BLaER1 (cell line): ENCODE data around the gene PRDX5.

ENCODE experiments used
- H3K27ac ChIP-seq: shearing (Covaris generic); formaldehyde crosslinking; 2 replicates; pipeline ENCODE4 v1.8.1; 2022
- H3K27me3 ChIP-seq: shearing (Covaris generic); formaldehyde crosslinking; 2 replicates; pipeline ENCODE4 v1.8.1; 2022
- H3K36me3 ChIP-seq: shearing (Covaris generic); formaldehyde crosslinking; 2 replicates; pipeline ENCODE4 v1.8.1; 2022
- H3K4me1 ChIP-seq: shearing (Covaris generic); formaldehyde crosslinking; 2 replicates; pipeline ENCODE4 v1.8.1; 2022
- H3K4me2 ChIP-seq: shearing (Covaris generic); formaldehyde crosslinking; 2 replicates; pipeline ENCODE4 v1.8.1; 2022
- H3K4me3 ChIP-seq: shearing (Covaris generic); formaldehyde crosslinking; 2 replicates; pipeline ENCODE4 v1.8.1; 2022
- H3K9ac ChIP-seq: shearing (Covaris generic); formaldehyde crosslinking; 2 replicates; pipeline ENCODE4 v1.8.1; 2022
- H3K9me3 ChIP-seq: shearing (Covaris generic); formaldehyde crosslinking; 2 replicates; pipeline ENCODE4 v1.8.1; 2022
- H4K20me1 ChIP-seq: shearing (Covaris generic); formaldehyde crosslinking; 2 replicates; pipeline ENCODE4 v1.8.1; 2022
- Cebpa-rat ChIP-seq: shearing (Covaris generic); IDR thresholded peaks from 2 replicates; pipeline ENCODE4 v1.8.1; 2022

The PRDX5 gene

DNA sequence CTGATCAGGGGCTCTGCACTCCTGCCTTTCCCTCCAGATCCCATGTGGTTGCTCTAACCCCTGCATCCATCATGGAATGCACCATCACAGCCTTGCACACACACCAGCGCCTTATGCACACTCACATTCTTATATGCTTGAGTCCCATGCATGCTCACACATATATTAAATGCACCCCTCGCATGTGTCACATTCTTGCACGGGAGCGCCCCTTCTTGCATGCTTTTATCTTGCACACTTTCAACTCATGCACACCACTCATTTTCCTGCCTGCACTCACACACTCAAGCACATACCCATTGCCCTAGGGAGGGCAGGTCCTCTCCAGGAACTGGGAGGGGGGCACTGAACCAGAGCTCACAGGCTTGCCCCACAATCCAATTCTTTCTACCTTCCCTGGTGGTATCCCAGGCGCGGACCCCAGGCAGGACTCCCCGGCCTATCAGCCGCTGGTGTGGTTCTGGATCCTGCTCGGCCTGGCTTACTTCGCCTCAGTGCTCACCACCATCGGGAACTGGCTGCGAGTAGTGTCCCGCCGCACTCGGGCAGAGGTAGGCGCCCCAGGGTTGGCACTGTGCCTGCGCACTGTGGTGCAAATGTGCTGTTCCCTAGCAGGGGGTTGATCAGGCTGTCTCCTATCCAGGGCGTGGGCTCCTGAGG lies 20.1 kb upstream of the PRDX5 start:
- no peak overlapping the region for H3K9ac ChIP-seq
- H3K9me3 ChIP-seq = no peaks in the 10 kb centered on the region
- no peak overlapping the region for H3K4me2 ChIP-seq
- H3K27me3 ChIP-seq = peaks cover 92% of the 10 kb centered on the region
- no peak for TF ChIP-seq Cebpa-rat
- H3K4me1 ChIP-seq = peaks cover 25% of the 10 kb centered on the region
- no peaks in the 10 kb centered on the region for H3K36me3 ChIP-seq
- no peak overlapping the region for H3K27ac ChIP-seq
- peaks cover 60% of the 10 kb centered on the region for H4K20me1 ChIP-seq
- no peak overlapping the region for H3K4me3 ChIP-seq

DNA sequence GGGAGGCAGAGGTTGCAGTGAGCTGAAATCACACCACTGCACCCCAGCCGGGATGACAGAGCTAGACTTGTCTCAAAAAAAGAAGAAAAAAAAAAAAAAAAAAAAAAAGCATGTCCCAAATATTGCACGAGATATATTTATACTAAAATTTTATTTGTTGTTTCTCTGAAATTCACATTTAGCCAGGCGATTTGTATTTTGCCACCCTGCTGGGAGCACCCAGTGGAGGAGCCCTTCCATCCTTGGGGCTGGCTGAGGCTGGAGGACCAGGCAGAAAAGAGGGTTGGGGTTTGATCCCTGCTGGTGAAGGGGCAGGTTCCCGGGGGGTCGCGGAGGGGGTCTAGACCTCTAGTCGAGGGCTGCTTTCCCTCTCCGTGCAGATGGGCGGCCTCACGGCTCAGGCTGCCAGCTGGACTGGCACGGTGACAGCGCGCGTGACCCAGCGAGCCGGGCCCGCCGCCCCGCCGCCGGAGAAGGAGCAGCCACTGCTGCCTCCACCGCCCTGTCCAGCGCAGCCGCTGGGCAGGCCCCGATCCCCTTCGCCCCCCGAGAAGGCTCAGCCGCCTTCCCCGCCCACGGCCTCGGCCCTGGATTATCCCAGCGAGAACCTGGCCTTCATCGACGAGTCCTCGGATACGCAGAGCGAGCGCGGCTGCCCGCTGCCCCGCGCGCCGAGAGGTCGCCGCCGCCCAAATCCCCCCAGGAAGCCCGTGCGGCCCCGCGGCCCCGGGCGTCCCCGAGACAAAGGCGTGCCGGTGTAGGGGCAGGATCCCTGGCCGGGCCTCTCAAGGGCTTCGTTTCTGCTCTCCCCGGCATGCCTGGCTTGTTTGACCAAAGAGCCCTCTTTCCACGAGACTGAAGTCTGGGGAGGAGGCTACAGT lies 18.7 kb upstream of the PRDX5 start:
- Histone ChIP-seq H3K36me3 (no peaks in the 10 kb centered on the region), H3K9me3 (no peaks in the 10 kb centered on the region), H3K27ac (no peak overlapping the region), H3K27me3 (peaks cover 79% of the 10 kb centered on the region), H3K4me1 (peaks cover 31% of the 10 kb centered on the region), H4K20me1 (peaks cover 53% of the 10 kb centered on the region), H3K9ac (no peak overlapping the region), H3K4me2 (peak overlapping the region; percentile 94), H3K4me3 (peak overlapping the region; percentile 59)
- no peak for TF ChIP-seq Cebpa-rat

GRCh38 chr11:64299847-64300648 lies 17.9 kb upstream of the PRDX5 start, which contains the start of gene CATSPERZ:
CATSPERZ (plus strand) TSS chr11:64300358; CDS start chr11:64300411, 53 bp downstream.
- Histone ChIP-seq H3K9ac (no peak within 1 kb of the TSS), H3K4me2 (peak within 1 kb of the TSS; percentile 94), H3K9me3 (no peaks in the 10 kb centered on the region)

DNA sequence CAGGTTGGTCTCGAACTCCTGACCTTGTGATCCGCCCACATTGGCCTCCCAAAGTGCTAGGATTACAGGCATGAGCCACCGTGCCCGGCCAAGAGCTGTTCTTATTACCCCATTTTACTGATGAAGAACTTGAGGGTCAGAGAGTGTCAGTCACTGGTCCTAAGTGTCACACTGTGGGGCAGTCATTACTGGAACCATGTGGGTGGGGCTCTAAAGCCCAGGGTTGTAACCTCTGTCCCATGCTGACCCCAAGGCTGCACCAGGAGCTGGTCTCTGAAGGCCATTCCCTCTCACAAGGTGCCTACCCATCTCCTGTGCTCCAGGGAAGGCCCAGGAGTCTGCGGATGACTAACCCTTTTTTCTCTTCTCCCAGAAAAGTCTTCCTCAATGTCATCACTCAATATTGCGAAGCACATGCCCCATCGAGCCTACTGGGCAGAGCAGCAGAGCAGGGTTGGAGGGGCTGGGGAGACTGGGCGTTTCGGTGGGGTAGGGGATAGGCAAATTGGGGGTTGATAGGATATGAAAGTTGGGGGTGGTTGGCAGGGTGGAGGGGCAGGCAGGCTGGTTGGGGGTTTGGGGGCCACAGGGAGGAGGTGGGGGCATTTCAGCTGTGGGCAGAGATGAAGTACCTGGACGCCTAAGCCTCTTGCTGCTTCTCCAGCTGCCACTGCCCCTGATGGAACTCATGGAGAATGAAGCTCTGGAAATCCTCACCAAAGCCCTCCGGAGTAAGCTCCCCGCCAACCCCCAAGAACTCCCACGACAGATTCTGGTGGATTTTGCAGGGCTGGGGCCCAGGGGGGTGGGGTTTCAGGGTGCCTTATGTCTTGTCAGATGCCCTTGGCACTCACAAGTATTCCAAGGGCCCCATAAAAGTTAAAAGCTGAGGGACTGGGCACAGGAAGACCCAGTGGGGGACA lies 14.6 kb upstream of the PRDX5 start:
- Histone ChIP-seq H3K9me3 (no peaks in the 10 kb centered on the region), H3K27ac (no peak overlapping the region), H3K36me3 (peaks cover 14% of the 10 kb centered on the region), H3K9ac (no peak overlapping the region), H3K4me1 (peaks cover 49% of the 10 kb centered on the region), H3K27me3 (peaks cover 37% of the 10 kb centered on the region), H3K4me2 (peak overlapping the region; percentile 97), H3K4me3 (peak overlapping the region; percentile 86; the same call in 1 of the 2 replicates), H4K20me1 (peaks cover 43% of the 10 kb centered on the region)
- no peak for TF ChIP-seq Cebpa-rat

More at GRCh38 chr11:64299847-64300648, 17.9 kb upstream of the PRDX5 start, which contains the start of gene CATSPERZ:
- H3K27ac ChIP-seq = no peak within 1 kb of the TSS
- peaks cover 53% of the 10 kb centered on the region for H4K20me1 ChIP-seq
- peaks cover 70% of the 10 kb centered on the region for H3K27me3 ChIP-seq
- no peaks in the 10 kb centered on the region for H3K36me3 ChIP-seq
- no peak for TF ChIP-seq Cebpa-rat
- H3K4me3 ChIP-seq = peak within 1 kb of the TSS; percentile 59
- peaks cover 32% of the 10 kb centered on the region for H3K4me1 ChIP-seq

DNA sequence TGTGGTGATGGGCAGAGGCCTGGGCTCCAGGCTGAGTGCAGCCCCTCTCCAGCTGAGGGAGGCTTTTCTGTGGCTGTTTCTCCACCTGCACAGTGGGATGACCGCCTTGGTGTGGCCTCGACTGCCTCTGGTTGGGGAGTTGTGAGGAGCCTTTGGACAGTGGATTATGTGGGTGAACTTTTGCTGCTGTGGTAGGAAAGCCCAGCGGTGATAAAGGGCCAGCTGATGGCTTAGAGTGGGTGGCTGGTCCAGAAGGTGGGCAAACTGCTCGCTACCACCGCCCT lies 13.9 kb upstream of the PRDX5 start:
- Histone ChIP-seq H3K4me3 (peak overlapping the region; percentile 86), H3K36me3 (peaks cover 14% of the 10 kb centered on the region), H3K4me2 (peak overlapping the region; percentile 97), H3K9ac (no peak overlapping the region), H3K9me3 (no peaks in the 10 kb centered on the region), H3K27ac (no peak overlapping the region), H3K27me3 (peaks cover 31% of the 10 kb centered on the region), H4K20me1 (peaks cover 38% of the 10 kb centered on the region), H3K4me1 (peaks cover 49% of the 10 kb centered on the region)
- TF ChIP-seq Cebpa-rat = no peak

DNA sequence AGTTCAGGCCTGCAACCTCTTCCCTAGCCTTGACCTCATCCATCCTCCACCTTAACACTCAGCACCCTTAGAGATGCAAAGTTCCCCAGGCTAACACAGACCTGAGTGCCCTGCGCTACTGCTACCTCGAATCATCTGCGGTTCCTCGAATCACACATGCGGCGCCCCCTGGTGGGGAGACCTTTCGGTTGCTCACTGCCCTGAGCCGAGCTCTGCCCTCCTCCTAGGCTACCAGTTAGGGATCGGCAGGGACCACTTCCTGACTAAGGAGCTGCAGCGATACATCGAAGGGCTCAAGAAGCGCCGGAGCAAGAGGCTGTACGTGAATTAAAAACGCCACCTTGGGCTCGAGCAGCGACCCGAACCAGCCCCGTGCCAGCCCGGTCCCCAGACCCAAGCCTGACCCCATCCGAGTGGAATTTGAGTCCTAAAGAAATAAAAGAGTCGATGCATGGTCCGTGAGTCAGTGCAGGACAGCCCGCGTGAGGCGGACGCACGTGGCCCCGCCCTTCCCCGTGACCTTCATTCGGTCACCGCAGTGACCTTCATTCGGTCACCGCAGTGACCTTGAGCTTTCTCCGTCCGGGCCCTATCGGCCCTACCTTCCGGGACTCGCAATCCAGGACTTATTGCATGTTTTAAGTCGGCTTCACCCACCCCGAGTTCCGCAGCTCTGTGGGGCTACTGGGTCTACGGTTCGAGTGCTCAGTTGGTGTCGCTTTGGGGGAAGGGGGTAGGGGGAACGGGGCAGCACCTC lies 13.4 kb upstream of the PRDX5 start:
- Histone ChIP-seq H3K4me3 (peak overlapping the region; percentile 86), H3K27me3 (peaks cover 26% of the 10 kb centered on the region), H3K27ac (peak overlapping the region; percentile 87), H3K4me1 (peaks cover 44% of the 10 kb centered on the region), H4K20me1 (peaks cover 33% of the 10 kb centered on the region), H3K36me3 (peaks cover 14% of the 10 kb centered on the region), H3K9ac (peak overlapping the region; percentile 84), H3K9me3 (no peaks in the 10 kb centered on the region), H3K4me2 (peak overlapping the region; percentile 97)
- TF ChIP-seq Cebpa-rat = no peak

DNA sequence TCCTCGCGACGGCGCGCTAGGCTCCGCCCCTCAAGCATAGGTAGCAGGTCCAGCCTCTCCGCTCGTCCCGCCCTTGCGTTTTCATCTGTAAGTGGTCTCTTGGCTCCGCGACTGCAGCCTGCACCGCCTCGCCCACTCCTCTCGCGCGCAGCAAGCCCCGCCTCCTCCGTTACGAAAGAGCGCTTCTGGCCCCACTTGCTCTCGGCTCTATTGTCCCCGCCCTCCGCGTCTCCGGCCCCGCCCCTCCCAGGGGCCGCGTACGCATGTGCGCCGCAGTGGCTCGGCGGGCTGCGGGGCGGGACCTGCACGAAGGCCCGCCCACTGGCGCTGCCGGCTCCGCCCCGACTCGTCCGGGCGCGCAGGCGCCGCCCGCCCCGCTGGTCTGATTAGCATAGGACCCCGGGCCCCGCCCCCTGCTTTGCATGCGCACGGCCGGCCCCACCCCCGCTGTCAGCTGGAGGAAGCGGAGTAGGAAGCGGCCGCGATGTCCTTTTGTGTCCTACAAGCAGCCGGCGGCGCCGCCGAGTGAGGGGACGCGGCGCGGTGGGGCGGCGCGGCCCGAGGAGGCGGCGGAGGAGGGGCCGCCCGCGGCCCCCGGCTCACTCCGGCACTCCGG lies 12.7 kb upstream of the PRDX5 start, which contains the start of gene ESRRA:
ESRRA (plus strand) TSS at position 450 of the 616 bp plus-strand sequence. CDS start 1,656 bp downstream, outside the sequence.
- Histone ChIP-seq H3K4me3 (peak within 1 kb of the TSS; percentile 86), H3K9me3 (no peaks in the 10 kb centered on the region), H3K27ac (peak within 1 kb of the TSS; percentile 87), H3K4me2 (peak within 1 kb of the TSS; percentile 99), H3K36me3 (peaks cover 14% of the 10 kb centered on the region), H3K9ac (peak within 1 kb of the TSS; percentile 88), H3K4me1 (peaks cover 37% of the 10 kb centered on the region), H4K20me1 (peaks cover 28% of the 10 kb centered on the region), H3K27me3 (peaks cover 19% of the 10 kb centered on the region)
- no peak for TF ChIP-seq Cebpa-rat
